Ectodermal cell (in vitro differentiated cells): ENCODE results near the gene PCSK5.
A peak's percentile ranks its signal among the peaks of the same experiment; 100 is the strongest.

Experiments used
- H3K27ac ChIP-seq: 2 replicates; pipeline ENCODE4 v1.7.0; 2013; ENCODE audit warnings: mild to moderate bottlenecking, low read depth, low read length; ENCODE audit not compliant: insufficient read depth, poor library complexity, severe bottlenecking
- H3K27me3 ChIP-seq: 2 replicates; pipeline ENCODE4 v1.7.0; 2013; ENCODE audit warnings: mild to moderate bottlenecking, low read length; ENCODE audit not compliant: insufficient read depth, control insufficient read depth, poor library complexity, severe bottlenecking
- H3K36me3 ChIP-seq: one replicate; pipeline ENCODE4 v1.7.0; 2013; ENCODE audit warnings: low read length; ENCODE audit not compliant: control insufficient read depth, insufficient read depth
- H3K4me1 ChIP-seq: one replicate; pipeline ENCODE4 v1.7.0; 2013; ENCODE audit warnings: low read length; ENCODE audit not compliant: control insufficient read depth, insufficient read depth
- H3K4me3 ChIP-seq: 2 replicates; pipeline ENCODE4 v1.7.0; 2013; ENCODE audit warnings: low read depth, low read length, control low read depth; ENCODE audit not compliant: insufficient read depth
- H3K9me3 ChIP-seq: 2 replicates; pipeline ENCODE4 v1.7.0; 2013; ENCODE audit warnings: mild to moderate bottlenecking, low read length, moderate library complexity; ENCODE audit not compliant: control insufficient read depth
- WGBS, 2 experiments: methylation state at CpG; one replicate each; pipeline ENCODE4 v1.1.7; 2013; ENCODE audit warnings: missing lambda C conversion rate in 2 of 2; 5-methylcytosine and 5-hydroxymethylcytosine counted together

Gene PCSK5

DNA sequence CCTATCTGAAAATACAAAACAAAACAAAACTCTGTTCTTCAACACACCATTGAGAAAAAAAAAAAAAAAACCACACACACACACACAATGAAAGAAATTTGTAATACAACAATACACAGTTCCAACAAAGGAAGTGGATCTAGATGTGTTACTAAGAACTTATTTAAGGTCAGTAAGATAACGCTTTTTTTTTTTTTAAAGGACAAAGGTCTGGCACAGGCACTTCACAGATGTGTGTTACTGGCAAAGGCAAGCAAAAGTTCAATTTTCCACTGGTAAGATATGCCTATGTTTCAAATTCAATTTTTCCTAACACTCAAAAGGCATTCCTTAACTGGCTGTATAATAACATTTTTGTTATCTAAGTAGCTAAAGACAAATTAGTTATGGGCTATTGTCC lies 500.2 kb downstream of the PCSK5 start:
- H3K9me3 ChIP-seq: no peaks in the 10 kb centered on the region
- H3K27ac ChIP-seq: no peak overlapping the region
- no peak overlapping the region for H3K4me3 ChIP-seq
- peaks cover 8% of the 10 kb centered on the region for H3K36me3 ChIP-seq
- no peaks in the 10 kb centered on the region for H3K27me3 ChIP-seq
- H3K4me1 ChIP-seq: no peaks in the 10 kb centered on the region
- WGBS, 2 experiments: 94 to 100% methylated on average over 1 of the region's 1 CpG

DNA sequence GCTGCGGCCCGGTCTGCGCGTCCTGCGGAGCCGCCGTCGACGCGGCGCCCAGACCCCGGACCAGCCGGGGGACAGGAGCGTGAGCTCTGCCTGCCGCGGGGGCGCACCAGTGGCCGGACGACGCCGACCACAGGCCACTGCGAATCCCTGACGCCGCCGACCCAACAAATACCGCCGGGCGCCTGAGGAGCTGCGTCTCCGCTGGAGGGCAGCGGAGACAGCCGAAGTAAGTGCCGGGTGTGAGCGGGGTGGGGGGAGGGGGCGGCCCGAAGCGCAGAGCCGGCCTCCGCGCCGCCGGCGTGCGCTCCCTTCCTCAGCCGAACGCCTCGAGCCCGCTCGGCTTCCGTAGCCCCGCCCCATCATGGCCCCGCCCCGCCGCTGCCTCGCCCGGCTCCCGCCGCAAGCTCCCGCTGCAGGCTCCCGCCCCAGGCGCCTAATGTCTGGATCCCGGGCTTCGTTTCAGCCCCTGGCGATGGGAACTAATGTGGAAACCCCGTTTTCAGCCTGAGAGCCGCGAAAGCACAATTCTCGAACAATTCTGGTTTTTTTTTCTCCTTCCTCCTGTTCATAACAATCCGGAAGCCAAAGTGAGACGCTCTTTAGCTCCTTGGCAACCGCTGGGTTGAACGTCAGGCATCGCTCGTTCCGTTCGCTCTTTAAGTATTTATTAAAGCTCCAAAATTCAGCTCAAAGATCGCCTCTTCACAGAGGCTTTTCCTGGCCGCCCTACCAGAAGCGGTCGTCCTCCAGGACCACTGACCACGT lies 503.9 kb downstream of the PCSK5 start, which contains the start of gene RFK:
Gene RFK, minus strand, starts transcription at position 232 of the 765 bp plus-strand sequence. CDS start 255 bp downstream, outside the sequence.
- Histone ChIP-seq H3K27me3 (no peaks in the 10 kb centered on the region), H3K36me3 (peaks cover 3% of the 10 kb centered on the region), H3K27ac (peak within 1 kb of the TSS; percentile 85), H3K4me1 (no peaks in the 10 kb centered on the region), H3K9me3 (no peaks in the 10 kb centered on the region), H3K4me3 (peak within 1 kb of the TSS; percentile 78)
- WGBS, 2 experiments: 0% methylated on average over 81 of the region's 81 CpGs

DNA sequence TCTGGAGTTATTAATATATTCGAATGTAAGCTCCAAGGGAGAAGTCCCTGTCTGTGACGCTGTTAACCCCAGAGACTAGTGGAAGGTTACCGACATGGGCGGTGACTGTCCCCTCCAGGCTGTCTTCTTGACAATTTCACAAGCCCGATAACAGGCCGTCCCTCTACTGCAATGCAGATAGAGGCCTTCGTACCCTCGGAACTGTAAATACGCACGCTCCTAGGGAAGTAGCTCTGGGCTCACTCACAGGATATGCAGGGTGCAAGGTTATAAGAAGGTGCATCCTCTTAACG lies 504.4 kb downstream of the PCSK5 start:
- 4 to 6% methylated on average over 10 to 11 of the region's 11 CpGs for WGBS, 2 experiments
- Histone ChIP-seq H3K4me1 (no peaks in the 10 kb centered on the region), H3K4me3 (peak overlapping the region; percentile 78)

GRCh38 chr9:76395381-76395780 lies 504.9 kb downstream of the PCSK5 start:
- Histone ChIP-seq H3K9me3 (no peaks in the 10 kb centered on the region), H3K27me3 (no peaks in the 10 kb centered on the region), H3K4me1 (no peaks in the 10 kb centered on the region), H3K4me3 (no peak overlapping the region), H3K27ac (no peak overlapping the region), H3K36me3 (no peaks in the 10 kb centered on the region)
- 94 to 95% methylated on average over 10 of the region's 10 CpGs for WGBS, 2 experiments

More for the DNA sequence above, 504.4 kb downstream of the PCSK5 start:
- Histone ChIP-seq H3K36me3 (peaks cover 3% of the 10 kb centered on the region), H3K27ac (peak overlapping the region; percentile 67), H3K9me3 (no peaks in the 10 kb centered on the region), H3K27me3 (no peaks in the 10 kb centered on the region)

DNA sequence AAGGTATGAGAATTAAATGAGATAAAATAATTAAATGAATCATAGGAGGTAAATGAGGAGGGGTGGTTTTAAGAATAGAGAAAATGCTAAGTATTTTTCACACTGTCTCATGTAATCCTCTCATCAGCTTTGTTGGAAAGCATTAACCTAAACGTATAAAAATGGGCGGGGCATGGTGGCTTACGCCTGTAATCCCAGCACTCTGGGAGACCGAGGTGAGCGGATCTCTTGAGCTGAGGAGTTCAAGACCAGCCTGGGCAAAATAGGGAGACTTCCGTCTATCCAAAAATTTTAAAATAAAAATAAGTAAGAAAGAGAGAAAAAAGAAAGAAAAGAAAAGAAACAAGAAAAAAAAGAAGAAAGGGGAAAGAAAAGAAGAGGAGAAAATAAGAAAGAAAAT lies 505.7 kb downstream of the PCSK5 start:
- H3K4me3 ChIP-seq: no peak overlapping the region
- no peak overlapping the region for H3K27ac ChIP-seq
- H3K9me3 ChIP-seq: no peaks in the 10 kb centered on the region
- no peaks in the 10 kb centered on the region for H3K36me3 ChIP-seq
- WGBS, 2 experiments: 88 to 92% methylated on average over 5 to 6 of the region's 6 CpGs
- no peaks in the 10 kb centered on the region for H3K27me3 ChIP-seq
- H3K4me1 ChIP-seq: no peaks in the 10 kb centered on the region

- Histone ChIP-seq H3K9me3 (no peaks in the 10 kb centered on the region), H3K4me1 (no peaks in the 10 kb centered on the region), H3K27ac (no peak overlapping the region), H3K36me3 (no peaks in the 10 kb centered on the region), H3K27me3 (no peaks in the 10 kb centered on the region), H3K4me3 (no peak overlapping the region)
- WGBS, 2 experiments: 94 to 95% methylated on average over 13 of the region's 13 CpGs
These were observed 506.1 kb downstream of the PCSK5 start for GRCh38 chr9:76396597-76396996.

GRCh38 chr9:76399856-76400255 lies 509.4 kb downstream of the PCSK5 start:
- Histone ChIP-seq H3K4me3 (no peak overlapping the region), H3K9me3 (no peaks in the 10 kb centered on the region), H3K27ac (no peak overlapping the region), H3K27me3 (no peaks in the 10 kb centered on the region), H3K4me1 (no peaks in the 10 kb centered on the region), H3K36me3 (no peaks in the 10 kb centered on the region)
- 83% methylated on average over 1 of the region's 1 CpG; no CpG with 5 or more reads in 1 of the 2 experiments for WGBS, 2 experiments

- H3K27me3 ChIP-seq: no peaks in the 10 kb centered on the region
- 91 to 94% methylated on average over 1 of the region's 1 CpG for WGBS, 2 experiments
- no peak overlapping the region for H3K27ac ChIP-seq
- no peaks in the 10 kb centered on the region for H3K9me3 ChIP-seq
- no peaks in the 10 kb centered on the region for H3K36me3 ChIP-seq
- H3K4me3 ChIP-seq: no peak overlapping the region
- H3K4me1 ChIP-seq: no peaks in the 10 kb centered on the region
These were observed 510.1 kb downstream of the PCSK5 start for GRCh38 chr9:76400534-76401096.

GRCh38 chr9:76401176-76401575 lies 510.7 kb downstream of the PCSK5 start:
- no peaks in the 10 kb centered on the region for H3K36me3 ChIP-seq
- no peak overlapping the region for H3K27ac ChIP-seq
- H3K4me1 ChIP-seq: no peaks in the 10 kb centered on the region
- H3K27me3 ChIP-seq: no peaks in the 10 kb centered on the region
- WGBS, 2 experiments: 89 to 93% methylated on average over 2 of the region's 2 CpGs
- no peaks in the 10 kb centered on the region for H3K9me3 ChIP-seq
- H3K4me3 ChIP-seq: no peak overlapping the region

GRCh38 chr9:76401580-76402354 lies 511.3 kb downstream of the PCSK5 start:
- H3K27me3 ChIP-seq: no peaks in the 10 kb centered on the region
- H3K27ac ChIP-seq: no peak overlapping the region
- no peaks in the 10 kb centered on the region for H3K36me3 ChIP-seq
- WGBS, 2 experiments: 76 to 78% methylated on average over 2 of the region's 3 CpGs
- H3K4me1 ChIP-seq: no peaks in the 10 kb centered on the region
- H3K4me3 ChIP-seq: no peak overlapping the region
- H3K9me3 ChIP-seq: no peaks in the 10 kb centered on the region
